Stimulated activated CD8-positive, alpha-beta memory T cell treated with anti-CD3 and anti-CD28 coated beads, Interleukin-7, amount 100 ng/mL, for 4 hours (primary cell): ENCODE data around the gene TEPSIN.

Experiments used
- DNase-seq, 2 donors: peaks; one replicate each; pipeline ENCODE4 v3.0.0-alpha.2; 2020; ENCODE audit warnings: low read depth in 2 of 2

TEPSIN gene

DNA sequence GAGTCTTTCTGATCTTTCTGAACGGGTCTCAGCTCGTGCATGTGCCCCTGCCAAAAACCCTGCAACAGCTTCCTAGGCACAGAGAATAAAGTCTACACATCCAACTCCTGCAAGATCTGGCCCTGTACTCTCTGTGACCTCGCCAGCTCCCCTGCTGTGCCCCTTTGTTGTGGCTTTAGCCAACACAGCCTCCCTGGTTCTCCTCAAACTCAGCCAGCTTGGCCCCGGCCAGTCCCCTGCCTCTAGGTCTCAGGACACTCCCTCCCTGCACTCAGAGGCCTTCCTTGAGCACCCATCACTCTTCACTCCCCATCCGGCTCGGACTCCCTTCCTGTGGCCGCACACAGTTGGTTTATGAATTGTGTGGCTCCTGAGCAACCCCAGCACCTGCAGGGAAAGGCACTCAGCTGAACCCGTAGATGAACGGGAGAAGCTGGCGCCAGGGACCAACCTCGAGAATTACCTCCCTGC lies 17.4 kb downstream of the TEPSIN start:
- no peak for DNase-seq

DNA sequence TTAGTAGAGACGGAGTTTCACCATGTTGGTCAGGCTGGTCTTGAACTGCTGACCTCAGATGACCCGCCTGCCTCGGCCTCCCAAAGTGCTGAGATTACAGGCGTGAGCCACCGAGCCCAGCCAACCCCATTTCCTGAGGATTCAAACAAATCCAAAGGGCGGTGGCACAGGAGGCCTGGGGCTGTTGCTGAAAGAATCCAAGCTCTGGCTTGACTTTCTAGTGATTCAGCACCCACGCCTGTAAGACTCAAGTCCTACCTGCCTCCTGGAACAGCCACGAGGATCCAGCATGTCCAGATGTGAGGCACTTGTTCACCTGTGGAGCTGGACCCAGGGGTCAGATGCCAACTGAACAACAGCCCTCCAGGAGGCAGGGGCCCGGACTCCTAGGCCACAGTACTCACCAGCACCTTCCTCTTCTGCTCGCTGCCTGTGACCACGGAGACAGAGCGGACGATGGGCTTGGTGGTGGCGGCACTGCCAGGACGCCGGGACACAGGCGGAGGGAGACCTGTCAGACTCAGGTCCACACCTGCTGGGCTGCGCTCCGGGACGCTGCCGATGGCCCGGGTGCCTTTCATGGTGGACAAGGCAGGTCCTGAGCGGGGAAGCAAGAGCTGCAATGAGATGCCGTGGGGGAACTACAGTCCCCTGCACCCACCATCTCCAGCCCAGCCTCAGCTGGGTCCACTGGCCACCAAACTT lies 19.2 kb downstream of the TEPSIN start:
- no peak for DNase-seq

DNA sequence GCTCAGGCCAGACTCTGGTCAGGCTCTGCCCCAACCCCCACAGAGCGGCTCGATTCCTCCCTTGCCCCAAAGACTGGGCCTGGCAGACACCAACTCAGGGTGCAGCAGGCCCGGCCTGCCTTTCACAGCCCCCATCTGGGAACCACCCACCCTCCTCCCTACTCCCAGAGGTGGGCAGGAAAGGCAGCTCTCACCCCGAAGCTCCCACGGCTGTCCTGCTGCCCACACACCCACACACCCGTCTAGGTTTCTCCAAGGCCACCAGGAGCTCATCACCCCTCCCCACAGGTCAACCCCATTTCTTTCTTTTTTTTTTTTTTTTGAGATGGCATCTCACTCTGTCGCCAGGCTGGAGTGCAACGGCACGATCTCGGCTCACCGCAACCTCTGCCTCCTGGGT lies 19.9 kb downstream of the TEPSIN start:
- no peak for DNase-seq

DNA sequence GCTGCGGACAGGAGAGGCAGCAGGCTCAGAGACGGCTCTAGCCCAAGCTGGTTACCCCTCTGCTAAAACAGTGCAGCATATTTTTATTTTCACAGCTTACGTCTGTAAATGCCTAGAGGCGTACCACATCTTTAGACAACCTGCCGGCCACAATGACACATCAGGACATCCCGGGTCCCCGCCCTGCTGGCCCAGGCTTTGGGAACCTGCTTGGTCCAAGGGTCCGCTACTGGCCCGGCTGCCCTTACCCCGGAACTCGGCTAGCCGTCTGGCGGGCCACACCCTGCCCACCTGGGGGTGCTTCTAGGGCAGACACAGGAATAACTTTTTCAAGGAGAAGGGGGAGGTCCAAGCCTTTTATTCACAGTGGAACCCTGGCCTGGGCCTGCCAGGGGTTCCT lies 20.4 kb downstream of the TEPSIN start:
- no peak for DNase-seq

DNA sequence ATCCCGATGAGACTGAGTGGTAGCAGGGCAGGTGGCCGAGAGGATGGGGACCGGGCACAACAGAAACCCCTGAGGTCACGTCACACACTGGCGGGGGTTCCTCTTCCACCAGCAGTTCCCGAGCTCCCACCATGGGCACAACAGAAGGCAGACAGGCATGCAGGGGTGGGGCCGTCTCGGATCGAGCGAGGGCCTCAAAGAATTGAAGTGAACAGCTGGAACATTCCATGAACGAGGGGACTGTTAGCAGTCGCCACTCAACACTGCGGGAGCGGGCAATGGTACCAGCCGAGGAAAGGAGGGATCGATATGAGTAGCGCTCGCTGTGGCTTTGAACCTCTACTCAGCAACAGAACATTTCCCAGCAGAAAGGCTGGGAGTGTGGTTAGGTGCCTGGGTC lies 21.4 kb downstream of the TEPSIN start:
- no peak for DNase-seq

DNA sequence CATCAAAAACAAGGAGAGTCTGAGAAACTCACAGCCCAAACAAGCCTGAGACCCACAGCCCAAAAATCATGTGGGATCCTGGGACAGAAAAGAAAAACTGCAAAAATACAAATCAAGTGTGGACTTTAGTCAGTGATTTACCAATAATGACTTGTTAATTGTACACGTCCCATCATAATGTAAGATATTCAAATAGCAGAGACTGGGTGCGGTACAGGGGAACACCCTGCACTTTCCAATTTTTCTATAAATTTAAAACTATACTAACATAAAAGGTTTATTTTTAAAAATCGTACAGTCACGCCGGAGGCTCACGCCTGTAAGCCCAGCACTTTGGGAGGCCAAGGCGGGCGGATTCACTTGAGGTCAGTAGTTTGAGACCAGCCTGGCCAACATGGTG lies 24.9 kb downstream of the TEPSIN start:
- DNase-seq: no peak

DNA sequence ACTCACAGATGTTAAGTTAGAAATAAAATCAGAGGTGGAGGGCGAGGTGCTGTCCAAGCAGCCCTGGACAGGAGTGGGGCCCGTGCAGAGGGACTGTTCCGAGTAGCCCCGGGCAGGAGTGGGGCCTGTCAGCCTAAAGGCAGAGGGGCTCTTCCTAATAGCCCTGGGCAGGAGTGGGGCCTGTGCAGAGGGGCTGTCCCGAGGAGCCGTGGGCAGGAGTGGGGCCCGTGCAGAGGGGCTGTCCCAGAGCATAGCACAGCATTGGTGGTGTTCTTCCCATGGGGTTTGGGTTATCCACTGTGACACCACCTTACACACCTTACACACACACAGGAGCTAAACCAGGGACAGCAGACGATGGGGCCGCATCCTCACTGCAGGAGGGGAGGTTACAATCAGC lies 26.5 kb downstream of the TEPSIN start:
- DNase-seq: no peak

DNA sequence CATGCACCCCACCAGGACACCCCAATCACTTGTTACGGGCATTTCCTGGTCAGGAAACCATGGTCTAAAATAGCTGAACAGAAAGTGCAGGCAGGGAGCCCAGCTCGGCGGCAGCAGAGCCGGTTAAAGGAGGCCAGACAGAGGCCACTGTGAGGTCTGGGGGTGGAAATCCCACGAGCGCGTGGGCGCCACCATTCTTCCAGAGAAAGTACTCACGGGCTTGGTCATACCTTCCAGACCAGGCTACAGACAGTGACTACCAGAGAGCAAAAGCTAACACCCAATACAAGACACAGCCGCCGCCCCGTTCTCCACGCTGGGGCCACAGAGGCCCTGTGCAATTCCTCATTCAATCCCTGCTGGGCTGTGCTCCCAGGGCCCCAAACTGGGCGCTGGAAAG lies 28.0 kb downstream of the TEPSIN start:
- DNase-seq: no peak

DNA sequence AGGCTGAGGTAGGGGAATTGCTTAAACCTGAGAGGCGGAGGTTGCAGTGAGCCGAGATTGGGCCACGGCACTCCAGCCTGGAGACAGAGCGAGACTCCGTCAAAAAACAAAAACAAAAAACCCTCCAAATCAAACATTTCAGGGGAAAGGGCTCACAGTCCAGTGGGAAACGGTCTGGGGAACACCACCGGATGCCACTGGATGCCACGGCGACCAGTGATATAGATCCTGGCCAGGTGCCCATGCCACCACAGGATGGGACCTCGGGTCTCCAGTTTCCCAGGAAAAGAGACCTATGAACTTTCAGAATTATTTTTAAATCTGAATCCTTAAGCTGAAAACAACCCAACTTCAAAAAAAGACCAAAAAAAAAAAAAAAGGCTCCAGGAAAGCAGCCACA lies 28.4 kb downstream of the TEPSIN start:
- DNase-seq: no peak

DNA sequence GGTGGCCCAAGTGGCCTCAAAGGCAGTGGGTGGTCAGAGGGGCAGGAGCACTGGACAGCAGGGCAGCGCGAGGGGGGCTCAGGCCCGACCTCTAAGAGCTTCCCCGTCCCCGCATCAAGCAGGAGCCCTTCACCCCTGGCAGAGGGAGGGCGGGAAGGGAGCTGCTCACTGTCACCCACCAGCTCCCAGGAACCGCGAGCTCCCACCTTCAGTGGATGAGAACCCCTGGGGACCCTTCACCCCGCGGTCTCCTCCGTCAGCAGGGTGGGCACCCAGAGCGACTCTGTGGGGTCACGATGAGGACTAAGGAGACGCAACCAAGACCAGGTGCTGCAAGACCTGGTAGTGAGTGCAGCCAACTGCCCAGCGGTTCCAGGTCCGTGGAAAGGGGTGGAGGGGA lies 29.7 kb downstream of the TEPSIN start:
- no peak for DNase-seq

DNA sequence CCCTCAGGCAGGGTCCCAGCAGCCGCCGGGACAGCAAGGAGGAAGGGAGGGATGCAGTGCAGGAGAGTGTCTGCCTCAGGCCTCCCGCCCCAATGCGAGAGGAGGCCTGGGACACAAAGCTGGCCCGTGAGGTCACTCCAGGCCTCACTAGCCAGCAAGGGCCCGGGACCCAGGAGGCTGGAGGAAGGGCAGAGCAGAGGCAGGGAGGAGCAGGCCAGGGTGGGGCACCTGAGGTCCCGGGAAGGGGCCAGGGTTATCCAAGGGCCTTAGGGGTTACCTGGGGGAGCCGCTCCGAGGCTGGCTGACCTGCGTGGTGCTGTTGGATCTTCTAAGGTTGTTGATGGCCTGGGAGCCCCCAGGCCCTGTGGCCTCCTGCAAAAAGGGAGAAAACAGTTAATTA lies 30.2 kb downstream of the TEPSIN start:
- DNase-seq: no peak

DNA sequence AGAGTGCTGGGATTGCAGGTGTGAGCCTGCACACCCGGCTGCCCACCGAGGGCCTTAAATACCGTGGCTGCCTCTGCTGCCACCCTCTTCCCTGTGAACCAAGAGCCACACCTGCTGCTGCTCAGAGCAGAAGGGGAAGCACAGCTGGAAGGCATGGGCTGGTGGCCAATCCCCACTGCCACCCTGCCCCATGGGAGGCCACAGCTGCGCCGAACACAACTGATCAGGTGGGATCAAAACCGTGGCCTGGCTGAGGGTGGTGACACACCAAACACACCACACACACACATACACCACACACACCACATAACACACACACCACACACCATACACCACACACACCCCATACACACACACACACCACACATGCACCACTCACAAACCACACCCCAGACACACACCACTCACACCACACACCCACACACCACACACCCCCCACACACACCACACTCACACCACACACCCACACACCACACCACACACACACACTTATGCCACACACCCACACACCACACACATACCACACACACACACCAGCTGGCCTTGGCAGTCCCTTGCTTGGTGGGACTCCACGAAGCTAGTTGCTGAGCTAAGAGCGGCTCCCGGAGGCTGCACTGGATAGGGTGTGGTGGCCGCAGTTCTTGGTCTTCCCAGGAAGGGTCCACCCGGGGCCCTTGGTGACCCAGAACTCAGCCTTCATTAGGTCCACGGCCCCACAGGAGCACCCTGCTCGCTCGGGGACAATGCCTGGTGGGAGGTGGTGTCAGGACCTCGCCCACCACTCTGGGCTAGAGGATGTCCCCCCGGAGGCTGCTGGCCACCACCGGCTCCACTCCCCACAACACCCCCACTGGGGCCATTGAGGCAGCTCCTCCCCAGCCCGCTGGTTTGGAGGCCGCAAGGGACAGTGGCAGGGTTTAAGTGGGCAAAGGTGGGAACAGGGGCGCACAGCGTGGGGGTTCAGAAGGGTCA lies 31.0 kb downstream of the TEPSIN start:
- DNase-seq: no peak

DNA sequence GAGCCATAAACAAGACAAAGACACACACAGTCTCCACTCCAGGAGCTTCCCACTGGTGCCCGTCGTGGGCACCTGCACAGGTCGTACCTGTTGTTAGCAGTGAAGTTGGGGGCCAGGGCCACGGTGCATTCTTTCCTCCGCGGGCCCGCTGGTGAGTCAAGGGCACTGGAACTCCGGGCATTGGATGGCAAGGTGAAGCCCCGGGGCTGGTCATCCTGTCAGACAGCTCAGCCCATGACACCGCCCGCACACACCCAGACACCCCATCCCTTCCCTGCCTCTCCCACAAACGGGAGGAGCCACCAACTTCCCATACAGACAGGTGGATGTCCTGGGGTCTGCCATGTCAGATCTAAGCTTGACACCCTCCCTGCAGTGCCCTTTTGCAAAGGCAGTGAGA lies 32.2 kb downstream of the TEPSIN start:
- no peak for DNase-seq

DNA sequence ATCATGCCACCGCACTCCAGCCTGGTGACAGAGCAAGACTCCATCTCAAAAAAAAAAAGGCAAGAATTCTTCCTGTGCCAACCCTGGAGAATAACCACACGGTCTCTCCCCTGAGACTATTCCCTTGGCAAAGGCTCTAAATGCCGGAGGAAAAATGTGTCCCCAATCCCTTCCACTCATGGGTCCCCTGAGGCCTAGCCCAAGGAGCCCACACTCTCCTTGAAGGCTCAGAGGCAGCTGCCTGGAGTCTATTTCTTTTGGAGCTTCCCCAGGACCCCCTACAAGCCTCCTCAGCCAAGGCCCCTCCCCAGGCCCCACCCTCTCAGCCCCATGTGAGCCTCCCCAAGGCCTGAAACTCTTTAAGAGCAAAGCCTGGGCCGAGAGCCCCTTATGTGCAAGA lies 32.7 kb downstream of the TEPSIN start:
- DNase-seq: no peak

DNA sequence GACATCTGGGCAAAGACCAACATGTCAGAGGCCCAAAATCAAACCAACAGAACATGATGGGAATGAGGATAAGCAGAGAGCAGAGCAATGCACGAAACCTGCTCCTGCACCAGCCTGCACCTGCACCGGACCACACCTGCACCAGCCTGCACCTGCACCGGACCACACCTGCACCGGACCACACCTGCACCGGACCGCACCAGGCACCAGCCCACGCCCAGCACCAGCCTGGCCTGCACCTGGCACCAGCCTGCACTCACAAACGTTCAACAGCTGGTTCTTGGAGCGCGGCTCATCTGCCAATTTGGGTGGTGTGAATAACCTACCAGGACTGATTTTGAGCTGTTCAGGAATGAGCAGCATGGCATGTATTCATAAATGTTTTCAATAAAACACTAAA lies 34.3 kb downstream of the TEPSIN start:
- DNase-seq: no peak

DNA sequence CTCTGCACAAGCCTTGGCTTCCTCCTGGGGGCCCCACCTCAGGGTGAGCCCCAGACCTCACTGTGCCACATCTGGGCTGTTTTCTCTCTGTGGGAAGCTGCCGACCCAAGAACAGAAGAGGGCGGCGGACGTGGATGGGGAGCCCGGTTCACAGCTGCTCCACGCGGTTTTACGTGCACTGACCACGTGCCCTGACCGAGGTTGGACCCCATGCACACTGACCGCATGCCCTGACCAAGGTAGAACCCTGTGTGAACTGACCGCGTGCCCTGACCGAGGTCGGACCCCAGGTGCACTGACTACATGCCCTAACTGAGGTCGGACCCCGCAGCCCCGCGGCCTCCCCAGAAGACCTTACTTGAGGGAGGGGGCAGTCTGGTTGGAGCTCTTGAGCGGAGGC lies 35.7 kb downstream of the TEPSIN start:
- DNase-seq: no peak

DNA sequence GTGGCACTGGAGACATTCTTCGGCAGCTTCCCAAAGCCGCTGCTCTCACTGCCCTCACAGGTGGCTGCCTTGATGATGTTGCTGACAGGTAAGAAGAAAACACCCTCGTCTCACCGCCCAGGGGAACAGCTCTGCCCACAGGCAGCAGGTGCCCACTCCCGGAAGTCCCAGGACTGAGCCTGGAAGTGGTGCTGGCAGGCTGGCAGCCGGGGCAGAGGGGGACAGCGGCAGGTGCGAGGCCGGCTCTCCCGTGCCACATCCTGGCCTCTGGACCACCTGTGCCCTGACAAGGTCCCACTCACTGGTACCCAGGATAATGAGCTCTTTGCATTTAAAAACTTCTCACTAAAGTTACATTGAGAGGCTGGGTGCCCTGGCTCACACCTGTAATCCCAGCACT lies 36.5 kb downstream of the TEPSIN start:
- DNase-seq: no peak

DNA sequence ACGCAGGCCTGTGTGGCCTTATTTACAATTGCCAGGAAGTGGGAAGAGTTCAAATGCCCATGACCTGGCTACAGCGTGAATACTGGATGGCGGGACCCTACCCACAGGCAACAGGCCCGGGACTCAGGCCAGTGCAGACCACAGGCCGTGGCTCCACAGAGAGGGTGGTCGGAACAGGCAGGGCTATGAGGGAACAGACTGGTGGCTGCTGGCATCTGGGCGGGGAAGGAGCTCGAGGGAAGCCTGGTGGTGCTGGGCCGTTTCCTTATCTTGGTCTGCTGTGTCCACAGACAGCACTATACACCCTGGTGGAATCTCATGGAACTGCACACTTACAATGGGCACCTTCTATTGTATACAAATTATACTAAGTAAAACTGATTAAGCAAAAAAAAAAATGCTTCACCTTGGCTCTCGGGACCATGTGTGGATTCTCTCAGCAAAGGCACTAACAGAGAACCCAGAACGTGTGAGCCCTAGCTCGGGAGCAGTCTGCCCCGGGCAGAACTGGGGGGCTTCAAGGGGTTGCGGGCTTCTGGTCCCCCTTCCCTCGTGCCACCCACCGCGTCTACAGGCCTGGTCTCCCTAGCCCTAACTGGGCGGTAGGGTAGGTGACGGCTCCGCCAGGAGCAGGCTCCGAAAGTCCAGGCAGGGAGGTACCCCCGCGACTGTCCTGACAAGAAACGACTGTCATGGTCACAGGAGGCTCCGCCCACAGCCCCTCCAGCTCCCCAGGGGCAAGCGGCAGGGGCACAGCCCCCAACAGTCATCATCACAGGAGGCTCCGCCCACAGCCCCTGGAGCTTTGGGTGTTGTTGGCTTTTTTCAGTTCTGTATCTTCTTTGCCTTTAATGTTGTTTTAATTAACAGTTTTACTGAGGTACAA lies 37.9 kb downstream of the TEPSIN start:
- DNase-seq: no peak

DNA sequence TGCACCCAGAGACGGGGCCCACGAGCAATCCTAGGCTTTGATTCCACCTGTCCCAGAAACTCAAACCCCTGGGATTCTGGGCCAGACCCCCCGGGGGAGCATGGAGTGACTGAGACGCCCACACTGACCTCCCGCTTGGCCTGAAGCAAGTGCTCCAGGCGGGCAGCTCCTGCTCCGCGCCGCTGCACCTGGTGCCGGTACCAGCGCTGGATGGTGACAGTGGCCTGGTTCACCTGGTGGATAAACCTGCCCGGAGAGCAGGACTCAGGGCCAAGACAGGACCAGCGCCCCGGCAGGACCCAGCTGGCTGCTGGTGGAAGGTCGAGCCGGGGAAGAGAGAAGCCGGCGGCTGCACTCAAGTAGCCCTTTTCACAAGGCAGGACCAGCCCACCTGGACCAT lies 38.7 kb downstream of the TEPSIN start:
- no peak for DNase-seq

DNA sequence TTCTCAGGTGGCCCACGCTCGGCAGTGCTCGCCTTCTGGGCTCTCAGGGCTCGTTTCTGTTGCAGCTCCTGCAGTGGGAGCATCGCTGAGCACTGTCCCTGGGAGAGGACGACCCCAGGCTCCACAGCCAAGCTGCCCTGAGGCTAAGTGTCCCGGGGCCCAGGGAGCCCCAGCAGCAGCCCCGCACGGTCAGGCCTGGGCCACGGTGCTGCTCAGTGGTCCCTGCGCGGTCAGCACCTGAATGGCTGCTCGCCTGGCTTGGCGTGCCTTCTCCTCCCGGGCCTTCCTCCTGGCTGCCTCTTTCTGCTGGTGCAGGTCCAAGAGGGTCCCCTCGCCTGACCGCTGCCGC lies 39.4 kb downstream of the TEPSIN start:
- no peak for DNase-seq

DNA sequence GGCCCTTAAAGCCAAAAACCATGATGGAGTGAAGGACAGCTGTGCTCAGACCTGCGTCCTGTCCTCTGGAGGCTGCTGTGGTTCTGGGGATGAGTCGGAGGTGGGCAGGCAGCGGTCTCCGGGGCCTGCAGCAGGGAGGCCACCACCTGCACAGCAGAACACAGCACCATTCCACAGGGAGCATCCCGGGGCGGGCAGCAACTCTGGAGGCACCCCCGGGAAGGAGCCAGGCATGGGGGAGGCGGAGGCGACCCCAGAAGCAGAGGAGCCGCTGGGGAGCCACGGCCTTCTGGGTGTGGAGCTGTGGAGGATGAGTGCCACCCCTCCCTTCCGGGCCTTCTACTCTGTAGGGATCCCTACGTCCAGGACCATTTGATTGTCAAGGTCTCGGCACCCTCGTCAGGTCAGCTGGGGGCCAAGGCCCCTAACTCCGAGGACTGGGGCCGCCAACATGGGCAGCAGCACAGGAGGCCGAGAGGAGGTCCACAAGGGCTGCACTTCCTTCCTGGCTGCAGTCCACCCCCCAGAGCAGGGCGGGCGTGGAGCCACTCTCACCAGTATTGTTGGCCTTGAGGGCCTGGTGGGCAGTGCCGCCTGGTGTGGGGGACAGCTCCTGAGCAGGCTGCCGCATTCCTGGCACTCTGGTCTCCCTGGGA lies 39.9 kb downstream of the TEPSIN start:
- no peak for DNase-seq
